ENCODE data around the gene SUGT1.
"Not testable (repeated sequence)": the region's sequence is repeated elsewhere in the genome, so short reads cannot be mapped to it uniquely, and the experiment has no call there.

The SUGT1 gene

GRCh38 chr13:52670726-52671125 lies 18.1 kb downstream of the SUGT1 start:
- DNase-seq, result no peak

GRCh38 chr13:52673465-52673864 lies 20.8 kb downstream of the SUGT1 start:
- no peak for DNase-seq

- DNase-seq, result no peak
These were observed 25.2 kb downstream of the SUGT1 start for GRCh38 chr13:52677823-52678222.

GRCh38 chr13:52685806-52686205 lies 33.2 kb downstream of the SUGT1 start:
- DNase-seq, result not testable (repeated sequence)

GRCh38 chr13:52686376-52686775 lies 33.7 kb downstream of the SUGT1 start:
- no peak for DNase-seq

GRCh38 chr13:52695856-52696255 lies 43.2 kb downstream of the SUGT1 start:
- no peak for DNase-seq

- no peak for DNase-seq
These were observed 43.9 kb downstream of the SUGT1 start for GRCh38 chr13:52696566-52696965.

- DNase-seq, result no peak
These were observed 49.3 kb downstream of the SUGT1 start for GRCh38 chr13:52701728-52702465.

GRCh38 chr13:52703482-52703881 lies 50.8 kb downstream of the SUGT1 start:
- no peak for DNase-seq

GRCh38 chr13:52706081-52706480 lies 53.4 kb downstream of the SUGT1 start:
- no peak for DNase-seq

- DNase-seq, result no peak
These were observed 54.7 kb downstream of the SUGT1 start for GRCh38 chr13:52707375-52707774.

- not testable (repeated sequence) for DNase-seq
These were observed 55.6 kb downstream of the SUGT1 start for GRCh38 chr13:52708266-52708665.

- no peak for DNase-seq
These were observed 58.6 kb downstream of the SUGT1 start for GRCh38 chr13:52711286-52711685.

GRCh38 chr13:52712385-52712784 lies 59.7 kb downstream of the SUGT1 start:
- DNase-seq, result no peak

GRCh38 chr13:52713894-52714293 lies 61.3 kb downstream of the SUGT1 start:
- DNase-seq, result no peak

- not testable (repeated sequence) for DNase-seq
These were observed 68.3 kb downstream of the SUGT1 start for GRCh38 chr13:52720904-52721303.

GRCh38 chr13:52721356-52721755 lies 68.7 kb downstream of the SUGT1 start:
- not testable (repeated sequence) for DNase-seq

- no peak for DNase-seq
These were observed 70.5 kb downstream of the SUGT1 start for GRCh38 chr13:52723181-52723580.

GRCh38 chr13:52725302-52725701 lies 72.7 kb downstream of the SUGT1 start:
- DNase-seq, result no peak

- no peak for DNase-seq
These were observed 73.6 kb downstream of the SUGT1 start for GRCh38 chr13:52726258-52726657.

GRCh38 chr13:52734075-52734623 lies 81.5 kb downstream of the SUGT1 start:
- no peak for DNase-seq

GRCh38 chr13:52736891-52737290 lies 84.3 kb downstream of the SUGT1 start:
- no peak for DNase-seq

GRCh38 chr13:52737451-52737850 lies 84.8 kb downstream of the SUGT1 start:
- DNase-seq, result no peak

GRCh38 chr13:52737965-52738364 lies 85.3 kb downstream of the SUGT1 start:
- DNase-seq, result no peak

Measured in NCI-H774 (cell line).